ENCODE measurements around the gene NOL4L. TPM values are rescaled to one million over a fixed set of nuclear protein-coding genes. Genes with fewer than 3 reads are reported as not detected.
A peak's percentile ranks its signal among the peaks of the same experiment; 100 is the strongest.

The NOL4L gene
- total RNA-seq, 1 experiment from 2014 or later: 31.7 TPM

DNA sequence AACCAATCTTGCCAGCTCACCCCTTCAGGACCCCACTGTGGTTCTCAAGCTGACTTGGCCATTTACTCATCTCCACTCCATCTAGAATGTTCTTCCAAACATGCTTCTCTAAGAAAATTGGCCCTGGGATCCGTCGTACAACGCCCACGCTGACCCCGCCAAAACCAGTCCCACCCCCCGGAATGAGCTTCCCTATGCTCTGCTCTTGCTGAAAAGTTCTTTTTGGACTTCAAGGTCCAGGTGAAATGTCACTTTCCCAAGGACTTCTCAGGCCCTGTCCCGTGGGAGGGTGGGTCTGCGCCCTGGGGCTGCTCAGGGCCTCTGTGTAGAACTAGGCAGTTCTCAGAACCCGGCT lies 9.9 kb downstream of the NOL4L start:
- Mint-ChIP-seq H3K4me3 (no peak overlapping the region), H3K36me3 (ENCODE audit: insufficient read depth in 1 of 3, low read depth in 3 of 3) (no peaks in the 10 kb centered on the region), H3K4me1 (peaks cover 16% of the 10 kb centered on the region in 2 experiments), H3K27me3 (ENCODE audit: low read depth) (peaks cover 32% of the 10 kb centered on the region), H3K27ac (no peak overlapping the region), H3K9me3 (no peaks in the 10 kb centered on the region)
- H3K9me3 ChIP-seq (ENCODE audit: control insufficient read depth, low read depth, low read length): no peaks in the 10 kb centered on the region
- no peak overlapping the region for H3K18ac ChIP-seq (ENCODE audit: insufficient read length, low read depth, low read length)
- no peak overlapping the region for H2BK20ac ChIP-seq (ENCODE audit: low read depth, low read length, poor library complexity, severe bottlenecking)
- no CpG with 5 or more reads among the region's 9 CpGs for WGBS (ENCODE audit: extremely low coverage, insufficient read length, low lambda C conversion rate)
- no peak overlapping the region for H3T11ph ChIP-seq (ENCODE audit: low read length)
- no peak overlapping the region for H3K27ac ChIP-seq (ENCODE audit: insufficient read length, low read depth, low read length)
- no peak overlapping the region for H4K91ac ChIP-seq (ENCODE audit: insufficient read length, low read depth, low read length)
- no peak overlapping the region for H2BK120ac ChIP-seq (ENCODE audit: low read depth, low read length, poor library complexity, severe bottlenecking)
- no peak overlapping the region for H3K56ac ChIP-seq (ENCODE audit: insufficient read length, low read depth, low read length)
- peak overlapping the region; percentile 94; the same call in 1 of the 2 replicates for H3K14ac ChIP-seq (ENCODE audit: insufficient read depth, low read length)
- H4K5ac ChIP-seq (ENCODE audit: insufficient read length, low read depth, low read length): no peak overlapping the region
- DNase-seq: no peak
- no peak overlapping the region for H3K9ac ChIP-seq (ENCODE audit: extremely low read depth, insufficient read length, low read length)
- no peaks in the 10 kb centered on the region for H3K4me1 ChIP-seq (ENCODE audit: insufficient read depth, low read length)
- H3K27me3 ChIP-seq (ENCODE audit: insufficient read depth, low read length): no peaks in the 10 kb centered on the region
- H2BK5ac ChIP-seq (ENCODE audit: insufficient read length, low read length): no peak overlapping the region
- no peak overlapping the region for H2AK5ac ChIP-seq (ENCODE audit: insufficient read length, low read length)
- no peak overlapping the region for H4K8ac ChIP-seq (replicated peaks; ENCODE audit: insufficient read length, low read depth, low read length)
- no peaks in the 10 kb centered on the region for H3K79me1 ChIP-seq (ENCODE audit: insufficient read depth, low read depth, low read length, poor library complexity, severe bottlenecking)
- no peak overlapping the region for H3K4ac ChIP-seq (ENCODE audit: low read depth, low read length)
- no peak overlapping the region for H2AFZ ChIP-seq (ENCODE audit: low read length)
- TF ChIP-seq, protein P1, sequence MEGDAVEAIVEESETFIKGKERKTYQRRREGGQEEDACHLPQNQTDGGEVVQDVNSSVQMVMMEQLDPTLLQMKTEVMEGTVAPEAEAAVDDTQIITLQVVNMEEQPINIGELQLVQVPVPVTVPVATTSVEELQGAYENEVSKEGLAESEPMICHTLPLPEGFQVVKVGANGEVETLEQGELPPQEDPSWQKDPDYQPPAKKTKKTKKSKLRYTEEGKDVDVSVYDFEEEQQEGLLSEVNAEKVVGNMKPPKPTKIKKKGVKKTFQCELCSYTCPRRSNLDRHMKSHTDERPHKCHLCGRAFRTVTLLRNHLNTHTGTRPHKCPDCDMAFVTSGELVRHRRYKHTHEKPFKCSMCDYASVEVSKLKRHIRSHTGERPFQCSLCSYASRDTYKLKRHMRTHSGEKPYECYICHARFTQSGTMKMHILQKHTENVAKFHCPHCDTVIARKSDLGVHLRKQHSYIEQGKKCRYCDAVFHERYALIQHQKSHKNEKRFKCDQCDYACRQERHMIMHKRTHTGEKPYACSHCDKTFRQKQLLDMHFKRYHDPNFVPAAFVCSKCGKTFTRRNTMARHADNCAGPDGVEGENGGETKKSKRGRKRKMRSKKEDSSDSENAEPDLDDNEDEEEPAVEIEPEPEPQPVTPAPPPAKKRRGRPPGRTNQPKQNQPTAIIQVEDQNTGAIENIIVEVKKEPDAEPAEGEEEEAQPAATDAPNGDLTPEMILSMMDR (conservative IDR thresholded peaks at IDR 0.05): no peak
- no peaks in the 10 kb centered on the region for H3K23me2 ChIP-seq (ENCODE audit: insufficient read length, low read depth, low read length, poor library complexity, severe bottlenecking)
- no peak overlapping the region for H2BK15ac ChIP-seq (ENCODE audit: low read depth, low read length)
- no peak overlapping the region for H3K23ac ChIP-seq (ENCODE audit: insufficient read length, low read depth, low read length)
- H4K20me1 ChIP-seq (ENCODE audit: control insufficient read depth, insufficient read depth, insufficient read length): no peaks in the 10 kb centered on the region
- H3K79me2 ChIP-seq (ENCODE audit: insufficient read depth, low read length): no peaks in the 10 kb centered on the region
- H3K4me2 ChIP-seq (ENCODE audit: insufficient read depth, insufficient read length, low read length): no peak overlapping the region
- no peak overlapping the region for H2BK12ac ChIP-seq (ENCODE audit: insufficient read length, low read depth, low read length)
